ENCODE data around the gene NDUFAF8.
A peak's percentile ranks its signal among the peaks of the same experiment; 100 is the strongest.

The NDUFAF8 gene

GRCh38 chr17:81238815-81239713 lies at the start of gene NDUFAF8, which contains the start of gene TEPSIN:
Gene NDUFAF8, plus strand, starts transcription at chr17:81239318. Its CDS starts 46 bp downstream, at chr17:81239364.
Gene TEPSIN, minus strand, starts transcription at chr17:81239055. Its CDS starts 22 bp downstream, at chr17:81239033.
- DNase-seq, result peak; percentile 99

- DNase-seq, result no peak
Measured at GRCh38 chr17:81189670-81190530, 49.2 kb upstream of the NDUFAF8 start.

- DNase-seq, result no peak
Measured at GRCh38 chr17:81190591-81190990, 48.5 kb upstream of the NDUFAF8 start.

- DNase-seq, result no peak
Measured at GRCh38 chr17:81191116-81191515, 48.0 kb upstream of the NDUFAF8 start.

GRCh38 chr17:81191646-81192045 lies 47.5 kb upstream of the NDUFAF8 start:
- DNase-seq, result no peak

- no peak for DNase-seq
Measured at GRCh38 chr17:81192386-81193050, 46.6 kb upstream of the NDUFAF8 start.

GRCh38 chr17:81193051-81193410 lies 46.1 kb upstream of the NDUFAF8 start:
- no peak for DNase-seq

GRCh38 chr17:81193470-81194224 lies 45.5 kb upstream of the NDUFAF8 start:
- no peak for DNase-seq

GRCh38 chr17:81194225-81194760 lies 44.8 kb upstream of the NDUFAF8 start:
- DNase-seq, result no peak

GRCh38 chr17:81194941-81195901 lies 43.9 kb upstream of the NDUFAF8 start:
- no peak for DNase-seq

- no peak for DNase-seq
Measured at GRCh38 chr17:81195941-81196495, 43.1 kb upstream of the NDUFAF8 start.

GRCh38 chr17:81196505-81197408 lies 42.4 kb upstream of the NDUFAF8 start:
- no peak for DNase-seq

GRCh38 chr17:81197409-81197795 lies 41.7 kb upstream of the NDUFAF8 start:
- DNase-seq, result no peak

GRCh38 chr17:81197831-81198490 lies 41.2 kb upstream of the NDUFAF8 start:
- no peak for DNase-seq

- DNase-seq, result no peak
Measured at GRCh38 chr17:81198826-81199481, 40.2 kb upstream of the NDUFAF8 start.

- DNase-seq, result no peak
Measured at GRCh38 chr17:81199482-81199830, 39.7 kb upstream of the NDUFAF8 start.

- no peak for DNase-seq
Measured at GRCh38 chr17:81200201-81200600, 38.9 kb upstream of the NDUFAF8 start.
